Mesothelial cell of epicardium (in vitro differentiated cells): ENCODE data around the gene TLE1. TPM values are rescaled to one million over a fixed set of nuclear protein-coding genes. Genes with fewer than 3 reads are reported as not detected.

Experiments
- DNase-seq, 2 experiments: peaks; one replicate each; pipeline ENCODE4 v3.0.0; 2021; ENCODE audit warnings: low spot score in 2 of 2; ENCODE audit not compliant: unreplicated experiment in 2 of 2
- H3K27ac Mint-ChIP-seq: 2 replicates; pipeline ENCODE4 v1.8.0; 2021; ENCODE audit warnings: mixed read lengths
- H3K27me3 Mint-ChIP-seq: 2 replicates; pipeline ENCODE4 v1.8.0; 2021; ENCODE audit warnings: low read depth, mixed read lengths
- H3K36me3 Mint-ChIP-seq: 2 replicates; pipeline ENCODE4 v1.8.0; 2021; ENCODE audit warnings: mixed read lengths
- H3K4me1 Mint-ChIP-seq: 2 replicates; pipeline ENCODE4 v1.8.0; 2021; ENCODE audit warnings: mixed read lengths
- H3K4me3 Mint-ChIP-seq: 2 replicates; pipeline ENCODE4 v1.8.0; 2021; ENCODE audit warnings: mild to moderate bottlenecking, moderate library complexity, mixed read lengths
- H3K9me3 Mint-ChIP-seq: 2 replicates; pipeline ENCODE4 v1.8.0; 2021; ENCODE audit warnings: mixed read lengths
- total RNA-seq: library from RNA; stranded (reverse); gene quantifications from 3 replicates; pipeline ENCODE4 v1.2.1, GENCODE V29; 2021
- TF ChIP-seq, protein P1 (sequence below): fragments of 200-600 bp; sonication (generic); IDR thresholded peaks from one replicate; pipeline ENCODE4 v1.5.0; 2021; ENCODE audit warnings: antibody characterized with exemption; ENCODE audit not compliant: unreplicated experiment

TLE1 gene
- total RNA-seq, 1 donor from 2014 or later = 97.9 TPM

DNA sequence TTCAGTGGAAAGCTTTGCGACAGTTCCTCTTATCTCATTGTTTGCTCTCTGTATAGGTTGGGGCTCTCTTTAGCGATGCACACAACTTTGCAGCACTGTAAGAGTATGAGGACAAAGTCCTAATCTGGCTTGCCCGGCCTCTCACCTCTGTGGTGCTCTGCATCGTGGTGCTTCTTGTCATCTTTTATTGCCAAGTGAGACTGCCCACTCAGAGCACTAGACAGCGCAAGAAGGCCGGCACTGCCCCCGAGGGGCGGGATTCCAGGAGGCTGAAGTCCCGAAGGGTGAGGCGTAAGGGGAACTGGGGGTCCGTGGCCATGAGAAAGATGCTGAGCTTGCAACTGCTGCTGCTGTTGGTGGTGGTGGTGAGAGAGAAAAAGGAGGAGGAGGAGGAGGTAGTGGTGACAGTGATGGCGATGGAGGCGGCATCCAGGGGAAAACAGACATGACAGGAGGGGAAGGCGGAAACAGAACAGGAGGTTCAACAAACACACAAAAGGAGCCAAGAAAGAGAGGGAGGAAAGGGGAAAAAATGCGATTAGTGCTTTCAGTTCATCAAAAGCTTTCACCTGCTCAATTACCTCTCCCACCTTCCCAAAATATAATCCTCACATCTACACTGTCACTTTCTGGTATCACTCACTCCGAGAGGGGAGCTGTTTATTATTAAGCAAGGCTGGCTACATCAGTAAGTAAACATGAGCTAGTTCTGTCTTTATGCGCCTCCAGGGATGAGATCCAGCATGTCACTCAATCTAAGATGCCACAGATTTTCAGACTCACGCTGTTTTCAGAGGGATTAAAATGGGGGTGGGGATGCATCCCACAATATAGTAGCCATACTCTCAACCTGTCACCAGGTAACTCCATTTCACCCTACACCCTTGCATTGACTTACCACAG, 55.1 kb downstream of the TLE1 start:
- TF ChIP-seq, protein P1, sequence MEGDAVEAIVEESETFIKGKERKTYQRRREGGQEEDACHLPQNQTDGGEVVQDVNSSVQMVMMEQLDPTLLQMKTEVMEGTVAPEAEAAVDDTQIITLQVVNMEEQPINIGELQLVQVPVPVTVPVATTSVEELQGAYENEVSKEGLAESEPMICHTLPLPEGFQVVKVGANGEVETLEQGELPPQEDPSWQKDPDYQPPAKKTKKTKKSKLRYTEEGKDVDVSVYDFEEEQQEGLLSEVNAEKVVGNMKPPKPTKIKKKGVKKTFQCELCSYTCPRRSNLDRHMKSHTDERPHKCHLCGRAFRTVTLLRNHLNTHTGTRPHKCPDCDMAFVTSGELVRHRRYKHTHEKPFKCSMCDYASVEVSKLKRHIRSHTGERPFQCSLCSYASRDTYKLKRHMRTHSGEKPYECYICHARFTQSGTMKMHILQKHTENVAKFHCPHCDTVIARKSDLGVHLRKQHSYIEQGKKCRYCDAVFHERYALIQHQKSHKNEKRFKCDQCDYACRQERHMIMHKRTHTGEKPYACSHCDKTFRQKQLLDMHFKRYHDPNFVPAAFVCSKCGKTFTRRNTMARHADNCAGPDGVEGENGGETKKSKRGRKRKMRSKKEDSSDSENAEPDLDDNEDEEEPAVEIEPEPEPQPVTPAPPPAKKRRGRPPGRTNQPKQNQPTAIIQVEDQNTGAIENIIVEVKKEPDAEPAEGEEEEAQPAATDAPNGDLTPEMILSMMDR = no peak
- Mint-ChIP-seq H3K9me3 (no peaks in the 10 kb centered on the region), H3K36me3 (peaks cover 21% of the 10 kb centered on the region), H3K4me1 (peaks cover 42% of the 10 kb centered on the region), H3K27ac (peak overlapping the region; percentile 84), H3K4me3 (no peak overlapping the region), H3K27me3 (no peaks in the 10 kb centered on the region)
- DNase-seq = no peak

DNA sequence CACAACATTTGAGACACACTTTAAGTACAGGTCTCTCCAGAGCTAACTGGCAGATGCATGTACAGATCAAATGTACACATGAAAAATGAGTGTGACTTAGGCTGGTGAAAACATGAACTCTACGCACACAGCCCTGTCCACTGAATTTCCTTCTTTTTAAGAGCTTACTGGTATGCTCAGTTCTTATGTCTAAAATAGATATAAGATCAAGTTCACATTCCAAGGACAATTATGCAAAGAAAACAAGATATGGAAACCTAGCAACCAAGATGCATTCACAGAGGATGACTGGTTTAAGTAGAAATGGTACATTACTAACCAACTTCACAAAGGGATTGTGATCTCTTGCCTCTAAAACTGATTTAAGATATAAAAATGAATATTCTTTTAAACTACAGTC, 56.7 kb downstream of the TLE1 start:
- no peaks in the 10 kb centered on the region for H3K9me3 Mint-ChIP-seq
- peak overlapping the region; percentile 96 for H3K27ac Mint-ChIP-seq
- peaks cover 15% of the 10 kb centered on the region for H3K36me3 Mint-ChIP-seq
- peaks cover 42% of the 10 kb centered on the region for H3K4me1 Mint-ChIP-seq
- TF ChIP-seq, protein P1 = no peak
- no peak overlapping the region for H3K4me3 Mint-ChIP-seq
- H3K27me3 Mint-ChIP-seq = no peaks in the 10 kb centered on the region
- no peak for DNase-seq

DNA sequence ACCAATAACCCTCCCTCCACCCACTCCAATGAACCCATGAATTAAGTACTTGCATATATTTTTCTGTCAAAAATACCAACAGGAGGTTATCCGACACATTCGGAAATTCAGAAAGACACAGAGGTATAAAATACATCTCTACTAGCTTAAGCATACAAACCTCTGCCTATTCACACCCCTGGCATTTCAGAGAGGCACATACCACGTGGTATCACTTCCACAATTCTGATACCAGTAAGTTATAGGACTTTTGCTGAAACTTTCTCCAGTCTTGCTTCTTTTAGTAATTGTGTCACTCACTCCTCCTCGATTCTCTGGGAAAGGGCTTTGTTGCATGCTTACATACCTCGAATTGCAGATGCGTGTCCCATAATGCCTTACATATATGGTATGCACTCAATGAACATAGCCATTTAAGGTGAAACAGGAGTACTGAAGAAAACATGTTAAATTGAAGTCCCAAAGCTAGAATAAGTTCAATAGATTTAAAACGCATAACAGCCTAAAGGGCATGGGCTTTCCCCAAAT, 58.1 kb downstream of the TLE1 start:
- Mint-ChIP-seq H3K9me3 (no peaks in the 10 kb centered on the region), H3K27me3 (no peaks in the 10 kb centered on the region), H3K4me3 (no peak overlapping the region), H3K27ac (peak overlapping the region; percentile 96), H3K4me1 (peaks cover 41% of the 10 kb centered on the region), H3K36me3 (peaks cover 15% of the 10 kb centered on the region)
- TF ChIP-seq, protein P1 = no peak
- no peak for DNase-seq

DNA sequence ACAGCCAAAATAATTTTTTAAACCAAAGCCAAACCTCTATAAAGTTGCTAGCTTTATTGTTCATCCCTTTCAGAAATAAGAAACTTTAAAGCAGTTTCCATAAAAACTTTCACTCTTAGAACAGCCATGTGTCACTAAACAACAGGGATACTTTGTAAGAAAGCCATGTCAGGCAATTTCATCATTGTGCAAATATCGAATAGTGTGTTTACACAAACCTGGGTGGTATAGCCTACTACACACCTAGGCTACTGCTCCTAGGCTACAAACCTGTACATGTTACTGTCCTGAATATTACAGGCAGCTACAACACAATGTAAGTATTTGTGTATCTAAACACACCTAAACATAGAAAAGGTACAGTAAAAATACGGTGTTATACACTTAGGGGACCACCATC, 59.9 kb downstream of the TLE1 start:
- Mint-ChIP-seq H3K9me3 (no peaks in the 10 kb centered on the region), H3K4me1 (peaks cover 26% of the 10 kb centered on the region)

DNA sequence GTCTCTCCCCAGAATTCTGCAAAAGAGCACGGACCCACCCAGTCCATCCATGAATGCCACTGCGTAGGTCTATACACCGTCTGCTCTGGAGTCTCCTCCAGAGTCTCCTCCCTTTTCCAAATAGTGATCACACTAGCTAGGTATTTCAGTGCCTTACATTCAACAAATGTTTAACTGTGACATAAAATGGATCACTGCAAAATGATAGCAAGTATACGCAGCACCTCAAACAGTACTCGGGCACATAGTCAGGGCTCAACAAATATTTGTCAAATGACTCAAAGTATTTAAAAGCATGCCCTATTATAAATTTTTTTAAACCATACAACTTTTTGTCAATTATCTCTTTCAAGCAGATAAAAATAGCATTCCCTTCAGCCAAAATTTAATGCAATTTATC, 60.5 kb downstream of the TLE1 start:
- Mint-ChIP-seq H3K9me3 (no peaks in the 10 kb centered on the region), H3K36me3 (peaks cover 12% of the 10 kb centered on the region), H3K4me3 (no peak overlapping the region), H3K27ac (no peak overlapping the region), H3K4me1 (peaks cover 24% of the 10 kb centered on the region), H3K27me3 (no peaks in the 10 kb centered on the region)
- TF ChIP-seq, protein P1 = no peak
- DNase-seq = no peak

More for the DNA sequence above, 59.9 kb downstream of the TLE1 start:
- H3K36me3 Mint-ChIP-seq = peaks cover 15% of the 10 kb centered on the region
- no peaks in the 10 kb centered on the region for H3K27me3 Mint-ChIP-seq
- no peak for DNase-seq
- H3K4me3 Mint-ChIP-seq = no peak overlapping the region
- no peak overlapping the region for H3K27ac Mint-ChIP-seq
- TF ChIP-seq, protein P1 = no peak
